T1000 (cell line): ENCODE data around the gene CCDC12.

ENCODE experiments used
- DNase-seq: peaks from one replicate; lab custom pipeline; 2025; ENCODE audit warnings: mixed read lengths; lab: John Stamatoyannopoulos, UW

The CCDC12 gene

GRCh38 chr3:46905661-46906451, 70.7 kb downstream of the CCDC12 start:
- DNase-seq: no peak

DNA sequence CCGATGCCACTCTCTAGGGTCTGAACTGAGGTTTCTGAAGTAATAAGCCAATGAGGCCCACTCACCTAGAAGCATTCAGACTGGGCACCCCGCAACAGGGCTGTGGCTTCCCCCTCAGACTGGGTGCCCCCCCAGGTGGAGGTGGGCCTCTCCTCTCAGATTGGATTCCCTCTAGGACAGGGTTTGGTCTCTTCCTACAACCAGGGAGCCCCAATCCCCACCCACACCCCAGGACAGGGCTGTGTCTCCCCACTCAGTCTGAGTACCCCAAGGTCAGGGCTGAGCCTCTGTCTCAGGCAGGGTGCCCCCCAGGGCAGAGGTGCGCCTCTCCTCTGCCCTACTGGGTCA, 71.4 kb downstream of the CCDC12 start:
- no peak for DNase-seq

- no peak for DNase-seq
Observed at GRCh38 chr3:46904303-46905212, 72.0 kb downstream of the CCDC12 start.

- no peak for DNase-seq
Observed at GRCh38 chr3:46903341-46904302, 72.9 kb downstream of the CCDC12 start.

DNA sequence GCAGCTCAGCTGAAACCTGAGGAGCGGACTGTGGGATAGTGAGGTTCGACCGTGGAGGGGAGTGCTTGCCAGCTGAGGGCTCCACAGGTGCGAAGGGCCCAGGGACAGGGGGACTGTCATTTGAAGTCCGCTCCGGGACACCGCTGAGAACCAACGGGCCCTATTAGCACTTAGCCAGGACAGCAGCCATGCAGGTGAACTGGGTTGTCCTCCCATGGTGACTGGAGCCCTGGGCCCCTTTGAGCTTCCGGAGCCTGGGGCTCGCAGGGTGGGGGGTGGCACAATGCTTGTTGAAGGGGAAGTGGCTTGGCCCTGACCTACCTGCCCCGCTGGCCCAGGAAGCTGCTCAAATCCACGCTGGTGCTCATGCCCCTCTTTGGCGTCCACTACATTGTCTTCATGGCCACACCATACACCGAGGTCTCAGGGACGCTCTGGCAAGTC, 74.3 kb downstream of the CCDC12 start:
- no peak for DNase-seq

- no peak for DNase-seq
Observed at GRCh38 chr3:46901591-46902187, 74.9 kb downstream of the CCDC12 start.

GRCh38 chr3:46901061-46901460, 75.5 kb downstream of the CCDC12 start:
- DNase-seq: no peak

DNA sequence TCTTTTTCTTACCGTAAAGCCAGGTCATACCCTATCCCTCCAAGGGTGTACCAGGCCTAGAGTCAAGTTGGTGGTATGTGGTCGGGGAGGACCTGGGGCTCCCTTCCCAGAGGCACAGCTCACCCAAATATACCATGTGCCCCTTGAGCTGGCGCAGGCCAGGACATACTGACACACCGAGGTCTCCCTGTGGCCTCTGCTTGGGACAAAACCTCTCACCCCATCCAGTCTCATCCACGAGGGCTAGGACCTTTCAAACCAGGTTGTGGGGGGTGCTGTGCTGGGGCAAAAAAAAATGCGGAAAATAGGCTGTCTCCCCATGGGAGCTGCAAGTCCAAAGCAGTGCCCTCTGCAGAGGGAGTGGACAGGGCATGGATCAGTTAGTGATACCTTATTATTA, 76.2 kb downstream of the CCDC12 start:
- no peak for DNase-seq

- DNase-seq: no peak
Observed at GRCh38 chr3:46900007-46900292, 76.6 kb downstream of the CCDC12 start.

DNA sequence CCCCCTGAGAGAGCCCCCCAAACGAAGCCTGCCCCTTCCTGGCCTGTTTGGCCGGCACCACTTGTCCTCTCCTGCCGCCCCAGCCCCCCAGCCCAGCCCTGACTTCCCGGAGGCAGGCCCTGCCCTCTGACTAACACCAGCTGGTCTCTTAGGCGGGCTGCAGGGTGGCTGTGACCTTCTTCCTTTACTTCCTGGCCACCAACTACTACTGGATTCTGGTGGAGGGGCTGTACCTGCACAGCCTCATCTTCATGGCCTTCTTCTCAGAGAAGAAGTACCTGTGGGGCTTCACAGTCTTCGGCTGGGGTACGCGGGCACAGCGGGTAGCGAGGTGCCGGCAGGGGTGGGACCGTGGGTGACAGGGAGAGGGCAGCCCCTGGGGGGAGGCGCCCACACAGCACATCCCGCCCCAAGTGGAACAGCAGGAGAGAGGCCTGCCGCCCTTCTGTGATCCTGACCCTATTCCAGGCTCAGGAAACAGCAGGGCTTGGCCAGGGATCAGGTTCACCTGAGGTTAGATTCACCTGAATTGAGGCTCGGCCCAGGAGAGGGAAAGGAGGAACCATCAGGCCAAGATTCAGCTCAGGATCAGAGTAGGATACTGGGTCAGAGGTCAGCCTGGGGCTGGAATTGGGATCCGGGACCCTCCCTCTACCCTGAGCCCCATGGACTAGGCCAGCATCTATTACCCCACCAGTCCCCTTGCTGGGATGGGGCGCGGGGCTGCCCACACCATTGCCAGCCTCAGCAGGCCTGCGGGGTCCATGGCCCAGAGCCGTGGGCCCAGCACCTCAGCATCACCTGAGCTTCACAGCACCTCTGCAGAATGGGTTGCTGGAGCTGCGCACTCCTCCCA, 77.2 kb downstream of the CCDC12 start:
- no peak for DNase-seq

DNA sequence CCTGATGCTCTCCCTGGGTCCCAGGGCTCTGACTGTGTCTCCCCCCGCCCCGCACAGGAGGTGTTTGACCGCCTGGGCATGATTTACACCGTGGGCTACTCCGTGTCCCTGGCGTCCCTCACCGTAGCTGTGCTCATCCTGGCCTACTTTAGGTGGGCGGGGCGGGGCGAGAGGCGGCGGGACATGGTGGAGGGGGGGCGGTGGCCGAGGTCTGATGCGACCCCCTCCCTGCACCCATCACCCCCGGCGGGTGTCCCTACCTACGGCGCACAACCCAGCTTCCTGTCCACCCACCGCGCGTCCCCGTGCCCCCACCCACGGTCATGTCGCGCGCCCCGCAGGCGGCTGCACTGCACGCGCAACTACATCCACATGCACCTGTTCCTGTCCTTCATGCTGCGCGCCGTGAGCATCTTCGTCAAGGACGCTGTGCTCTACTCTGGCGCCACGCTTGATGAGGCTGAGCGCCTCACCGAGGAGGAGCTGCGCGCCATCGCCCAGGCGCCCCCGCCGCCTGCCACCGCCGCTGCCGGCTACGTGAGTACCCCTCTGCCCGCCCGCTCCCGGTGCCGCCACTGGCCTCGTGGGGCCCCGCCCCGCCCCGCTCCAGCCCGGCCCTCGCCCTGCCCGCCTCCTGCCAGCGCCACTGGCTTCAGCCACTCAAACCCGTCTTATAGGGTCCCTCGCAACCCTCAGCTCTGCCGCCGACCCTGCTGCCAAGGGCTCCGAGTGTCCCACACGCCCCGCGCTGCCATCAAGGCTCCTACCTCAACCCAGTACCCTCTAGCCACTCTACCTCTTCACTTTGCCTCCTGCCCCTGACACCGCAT, 78.0 kb downstream of the CCDC12 start:
- DNase-seq: no peak

DNA sequence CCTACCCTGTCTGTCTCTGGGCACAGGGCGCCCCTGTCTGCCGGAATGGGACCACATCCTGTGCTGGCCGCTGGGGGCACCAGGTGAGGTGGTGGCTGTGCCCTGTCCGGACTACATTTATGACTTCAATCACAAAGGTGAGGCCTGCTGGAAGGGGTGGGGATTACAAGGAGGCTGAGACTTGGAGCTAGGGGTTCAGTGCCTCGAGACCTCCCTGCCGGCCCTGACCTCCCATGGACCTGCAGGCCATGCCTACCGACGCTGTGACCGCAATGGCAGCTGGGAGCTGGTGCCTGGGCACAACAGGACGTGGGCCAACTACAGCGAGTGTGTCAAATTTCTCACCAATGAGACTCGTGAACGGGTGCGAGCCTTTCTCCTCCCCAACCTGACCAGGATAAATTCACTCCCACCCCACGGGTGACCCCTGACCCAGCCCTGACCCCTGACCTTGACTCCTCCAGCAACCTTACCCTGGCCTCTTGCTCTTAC, 78.7 kb downstream of the CCDC12 start:
- no peak for DNase-seq

GRCh38 chr3:46897031-46897430, 79.5 kb downstream of the CCDC12 start:
- no peak for DNase-seq

DNA sequence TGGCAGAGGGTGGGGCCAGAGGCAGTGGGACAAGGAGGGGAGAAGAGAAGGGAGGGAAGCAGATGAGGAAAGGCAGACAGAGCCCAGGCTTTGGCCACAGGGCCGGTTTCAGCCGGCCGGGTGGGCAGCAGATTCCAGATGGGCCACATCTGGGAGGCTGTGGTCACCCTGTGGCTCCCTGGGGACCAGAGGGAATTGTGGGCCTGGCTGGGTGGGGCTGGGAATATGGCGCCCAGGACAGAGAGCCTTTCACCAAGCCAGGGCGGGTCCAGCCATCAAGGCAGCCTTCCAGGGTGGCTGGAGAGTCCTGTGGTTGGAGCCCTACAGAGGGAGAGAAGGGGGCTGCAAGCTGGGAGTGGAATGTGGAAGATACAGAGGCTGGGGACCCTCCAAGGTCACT, 80.2 kb downstream of the CCDC12 start:
- DNase-seq: no peak

- DNase-seq: no peak
Observed at GRCh38 chr3:46895761-46896160, 80.8 kb downstream of the CCDC12 start.

DNA sequence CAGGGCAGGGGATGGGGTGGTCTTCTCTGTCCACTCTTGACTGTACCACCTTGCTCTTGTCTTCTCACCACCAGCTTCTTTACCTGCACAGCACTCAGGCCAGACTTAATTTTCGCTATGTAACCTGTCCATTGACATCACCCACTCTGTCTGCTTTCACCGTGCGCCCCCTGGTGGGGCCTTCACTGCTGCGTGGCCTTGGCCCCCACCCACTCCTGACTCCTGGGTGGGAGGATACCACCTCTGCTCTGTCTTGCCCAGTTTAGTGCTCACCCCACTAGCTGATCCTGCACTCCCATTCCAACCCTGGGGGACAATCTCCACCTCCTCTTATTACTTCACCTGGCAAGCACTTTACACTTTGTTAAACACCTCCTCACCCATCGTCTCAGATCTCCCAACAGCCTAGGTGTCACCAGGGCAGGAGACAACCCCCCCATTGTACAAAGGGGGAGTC, 81.3 kb downstream of the CCDC12 start:
- DNase-seq: no peak

- no peak for DNase-seq
Observed at GRCh38 chr3:46894256-46894655, 82.3 kb downstream of the CCDC12 start.

GRCh38 chr3:46893763-46894162, 82.8 kb downstream of the CCDC12 start:
- DNase-seq: no peak

DNA sequence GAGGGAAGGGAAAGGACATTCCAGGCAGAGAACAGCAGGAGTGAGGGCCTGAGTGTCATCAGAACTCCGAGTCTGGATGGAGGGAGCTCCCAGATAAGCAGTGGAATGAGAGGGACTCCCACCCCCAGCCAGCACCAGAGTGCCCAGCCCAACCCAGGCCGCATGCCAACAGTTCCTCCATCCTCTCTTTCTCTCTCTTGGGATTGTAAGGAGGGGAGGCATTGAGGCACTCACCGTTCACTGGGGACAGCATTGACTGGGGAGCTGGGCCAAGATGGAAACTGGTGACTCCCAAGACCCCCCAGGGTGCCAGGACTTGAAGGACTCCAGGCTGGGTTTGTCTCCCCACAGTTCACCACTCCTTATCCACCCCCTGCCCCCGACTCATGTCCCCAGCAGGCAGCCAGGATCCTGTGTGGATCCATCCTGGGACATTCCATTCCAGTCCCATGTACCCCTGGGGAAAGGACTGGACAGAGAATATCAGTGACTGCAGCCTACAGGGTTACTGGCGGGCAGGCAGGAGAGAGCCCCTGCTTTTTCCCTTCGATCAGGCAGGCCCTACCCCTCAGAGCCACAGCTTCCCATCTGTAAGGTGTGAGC, 83.3 kb downstream of the CCDC12 start:
- no peak for DNase-seq
